HepG2 (cell line): Measurements from ENCODE around the gene ZNF548. TPM values are rescaled to one million over a fixed set of nuclear protein-coding genes. Genes with fewer than 3 reads are reported as not detected.

ENCODE experiments used
- CREM ChIP-seq, 2 experiments: sonication (generic) in 1 of 2; formaldehyde crosslinking in 1 of 2; IDR thresholded peaks; 2 replicates each; pipeline versions ENCODE4 v1.4.0 to v1.6.1; 2016 to 2020; ENCODE audit warnings: antibody characterized with exemption in 1 of 2, mild to moderate bottlenecking in 1 of 2, missing genetic modification reagents in 1 of 2
- HNRNPH1 ChIP-seq: fragments of 200-400 bp; formaldehyde crosslinking; optimal IDR thresholded peaks from 2 replicates; pipeline ENCODE3; 2017; ENCODE audit warnings: mild to moderate bottlenecking, low read depth, low read length
- NFKBIZ ChIP-seq: IDR thresholded peaks from 2 replicates; pipeline ENCODE4 v1.6.1; 2018; ENCODE audit warnings: missing genetic modification reagents, missing compliant biosample characterization
- RBAK ChIP-seq: sonication (generic); formaldehyde crosslinking; IDR thresholded peaks from 2 replicates; pipeline ENCODE4 v1.5.1; 2020; ENCODE audit warnings: mild to moderate bottlenecking, missing genetic modification reagents
- SIX1 ChIP-seq: sonication (generic); formaldehyde crosslinking; IDR thresholded peaks from 2 replicates; pipeline ENCODE4 v1.4.0; 2020; ENCODE audit warnings: missing genetic modification reagents, borderline replicate concordance
- ZFX ChIP-seq: sonication (generic); formaldehyde crosslinking; IDR thresholded peaks from 2 replicates; pipeline ENCODE4 v1.4.0; 2020; ENCODE audit warnings: mild to moderate bottlenecking, low read depth, missing genetic modification reagents, moderate library complexity
- ZKSCAN8 ChIP-seq: IDR thresholded peaks from 2 replicates; pipeline ENCODE4 v1.6.1; 2016; ENCODE audit warnings: borderline replicate concordance, missing genetic modification reagents, missing compliant biosample characterization
- ZNF615 ChIP-seq: sonication (generic); formaldehyde crosslinking; IDR thresholded peaks from 2 replicates; pipeline ENCODE4 v1.5.0; 2020; ENCODE audit warnings: mild to moderate bottlenecking, missing genetic modification reagents, borderline replicate concordance
- polyA plus RNA-seq, 8 experiments: library from polyadenylated mRNA; depleted of rRNA in 3 of 8; stranded (reverse) in 7 of 8; unstranded in 1 of 8; fragments of >200 nt; fragmentation: Illumina TruSeq in 4 of 8; extraction: Trizol in 4 of 8; gene quantifications; 2 replicates each; pipeline versions ENCODE4 v1.2.1 to v1.2.3, GENCODE V29; 2011 to 2016; ENCODE audit warnings: low read depth in 4 of 8, missing spikeins in 1 of 8, mixed read lengths in 1 of 8; ENCODE audit not compliant: insufficient read depth in 1 of 8
- total RNA-seq, 5 experiments: library from RNA; depleted of rRNA; stranded (reverse); fragments of >200 nt; fragmentation: Illumina TruSeq; extraction: Trizol; gene quantifications; 2 replicates each; pipeline ENCODE4 v1.2.3, GENCODE V29; 2016; ENCODE audit warnings: low read depth in 1 of 5
- TF ChIP-seq, protein P1 (sequence below), 2 experiments: fragments of 450-650 bp in 1 of 2; sonication (generic) in 1 of 2; formaldehyde crosslinking in 1 of 2; IDR thresholded peaks; 2 replicates each; pipeline versions ENCODE4 v1.6.1 to v1.8.0; 2016 to 2022; ENCODE audit warnings: antibody characterized with exemption in 1 of 2, mild to moderate bottlenecking in 1 of 2, missing genetic modification reagents in 1 of 2
- TF ChIP-seq, protein P2 (sequence below): sonication (generic); formaldehyde crosslinking; IDR thresholded peaks from 2 replicates; pipeline ENCODE4 v1.9.0; 2021; ENCODE audit warnings: missing genetic modification reagents, borderline replicate concordance
- TF ChIP-seq, protein P3 (sequence below): sonication (generic); formaldehyde crosslinking; IDR thresholded peaks from 2 replicates; pipeline ENCODE4 v1.4.0; 2020; ENCODE audit warnings: mild to moderate bottlenecking, missing genetic modification reagents

ZNF548 gene
- total and polyA plus RNA-seq, 2 of the 13 experiments (the other 11 are each of a cell fraction or from before 2014, with no cell fraction given): 19.6 to 24.9 TPM

DNA sequence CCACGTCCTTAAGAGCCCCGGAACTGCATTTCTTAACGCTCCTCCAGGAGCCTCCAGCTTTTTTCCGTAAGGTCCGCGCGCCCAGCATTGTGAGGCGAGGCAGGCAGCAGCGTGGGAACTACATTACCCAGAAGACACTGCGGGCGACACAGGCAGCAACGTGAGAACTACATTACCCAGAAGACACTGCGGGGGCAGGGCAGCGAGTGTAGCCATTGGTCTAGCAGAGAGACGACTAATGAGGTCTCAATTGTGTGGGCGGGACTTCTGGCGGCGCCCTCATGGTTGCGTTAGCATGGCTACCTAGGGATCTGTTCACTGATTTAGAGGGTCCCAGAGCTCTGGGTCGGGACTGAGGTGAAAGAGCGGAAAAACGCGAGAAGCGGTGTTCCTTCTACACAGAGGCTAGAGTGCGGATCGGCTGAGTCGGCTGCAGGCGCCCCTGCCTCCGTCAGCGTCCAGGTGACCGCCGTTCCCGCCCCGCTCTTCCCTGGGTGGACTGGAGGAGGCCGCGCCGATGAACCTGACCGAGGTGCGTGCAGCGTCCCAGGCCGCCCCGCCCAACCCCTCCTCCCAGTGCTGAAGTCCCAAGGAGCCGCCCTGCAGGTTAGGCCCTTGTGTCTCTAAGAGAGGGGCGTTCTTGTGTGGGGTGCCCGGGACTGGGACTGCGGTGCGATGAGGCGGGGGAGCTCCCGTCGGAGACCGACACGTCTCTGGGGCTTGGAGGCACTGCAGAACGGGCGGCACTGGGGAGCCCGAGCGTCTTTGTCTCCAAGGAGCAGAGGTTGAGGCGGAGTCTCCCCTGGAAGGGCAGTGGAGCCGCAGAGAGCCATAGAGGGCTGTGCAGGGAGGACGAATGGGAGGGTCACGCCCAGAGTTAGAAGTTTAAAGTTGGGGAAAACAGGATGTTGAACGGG is 45.7 kb downstream of the ZNF548 start, which contains the start of gene ZNF749 (continued):
- TF ChIP-seq, protein P1, sequence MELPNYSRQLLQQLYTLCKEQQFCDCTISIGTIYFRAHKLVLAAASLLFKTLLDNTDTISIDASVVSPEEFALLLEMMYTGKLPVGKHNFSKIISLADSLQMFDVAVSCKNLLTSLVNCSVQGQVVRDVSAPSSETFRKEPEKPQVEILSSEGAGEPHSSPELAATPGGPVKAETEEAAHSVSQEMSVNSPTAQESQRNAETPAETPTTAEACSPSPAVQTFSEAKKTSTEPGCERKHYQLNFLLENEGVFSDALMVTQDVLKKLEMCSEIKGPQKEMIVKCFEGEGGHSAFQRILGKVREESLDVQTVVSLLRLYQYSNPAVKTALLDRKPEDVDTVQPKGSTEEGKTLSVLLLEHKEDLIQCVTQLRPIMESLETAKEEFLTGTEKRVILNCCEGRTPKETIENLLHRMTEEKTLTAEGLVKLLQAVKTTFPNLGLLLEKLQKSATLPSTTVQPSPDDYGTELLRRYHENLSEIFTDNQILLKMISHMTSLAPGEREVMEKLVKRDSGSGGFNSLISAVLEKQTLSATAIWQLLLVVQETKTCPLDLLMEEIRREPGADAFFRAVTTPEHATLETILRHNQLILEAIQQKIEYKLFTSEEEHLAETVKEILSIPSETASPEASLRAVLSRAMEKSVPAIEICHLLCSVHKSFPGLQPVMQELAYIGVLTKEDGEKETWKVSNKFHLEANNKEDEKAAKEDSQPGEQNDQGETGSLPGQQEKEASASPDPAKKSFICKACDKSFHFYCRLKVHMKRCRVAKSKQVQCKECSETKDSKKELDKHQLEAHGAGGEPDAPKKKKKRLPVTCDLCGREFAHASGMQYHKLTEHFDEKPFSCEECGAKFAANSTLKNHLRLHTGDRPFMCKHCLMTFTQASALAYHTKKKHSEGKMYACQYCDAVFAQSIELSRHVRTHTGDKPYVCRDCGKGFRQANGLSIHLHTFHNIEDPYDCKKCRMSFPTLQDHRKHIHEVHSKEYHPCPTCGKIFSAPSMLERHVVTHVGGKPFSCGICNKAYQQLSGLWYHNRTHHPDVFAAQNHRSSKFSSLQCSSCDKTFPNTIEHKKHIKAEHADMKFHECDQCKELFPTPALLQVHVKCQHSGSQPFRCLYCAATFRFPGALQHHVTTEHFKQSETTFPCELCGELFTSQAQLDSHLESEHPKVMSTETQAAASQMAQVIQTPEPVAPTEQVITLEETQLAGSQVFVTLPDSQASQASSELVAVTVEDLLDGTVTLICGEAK (IDR thresholded peaks at IDR 0.05): no peak
- TF ChIP-seq, protein P1 (CRISPR knock-in tag; IDR thresholded peaks at IDR 0.05): peak; percentile 18; the same call in 1 of the 2 replicates
- no peak for TF ChIP-seq ZNF615
- TF ChIP-seq, protein P2, sequence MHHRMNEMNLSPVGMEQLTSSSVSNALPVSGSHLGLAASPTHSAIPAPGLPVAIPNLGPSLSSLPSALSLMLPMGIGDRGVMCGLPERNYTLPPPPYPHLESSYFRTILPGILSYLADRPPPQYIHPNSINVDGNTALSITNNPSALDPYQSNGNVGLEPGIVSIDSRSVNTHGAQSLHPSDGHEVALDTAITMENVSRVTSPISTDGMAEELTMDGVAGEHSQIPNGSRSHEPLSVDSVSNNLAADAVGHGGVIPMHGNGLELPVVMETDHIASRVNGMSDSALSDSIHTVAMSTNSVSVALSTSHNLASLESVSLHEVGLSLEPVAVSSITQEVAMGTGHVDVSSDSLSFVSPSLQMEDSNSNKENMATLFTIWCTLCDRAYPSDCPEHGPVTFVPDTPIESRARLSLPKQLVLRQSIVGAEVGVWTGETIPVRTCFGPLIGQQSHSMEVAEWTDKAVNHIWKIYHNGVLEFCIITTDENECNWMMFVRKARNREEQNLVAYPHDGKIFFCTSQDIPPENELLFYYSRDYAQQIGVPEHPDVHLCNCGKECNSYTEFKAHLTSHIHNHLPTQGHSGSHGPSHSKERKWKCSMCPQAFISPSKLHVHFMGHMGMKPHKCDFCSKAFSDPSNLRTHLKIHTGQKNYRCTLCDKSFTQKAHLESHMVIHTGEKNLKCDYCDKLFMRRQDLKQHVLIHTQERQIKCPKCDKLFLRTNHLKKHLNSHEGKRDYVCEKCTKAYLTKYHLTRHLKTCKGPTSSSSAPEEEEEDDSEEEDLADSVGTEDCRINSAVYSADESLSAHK (CRISPR knock-in tag): no peak
- TF ChIP-seq, protein P3, sequence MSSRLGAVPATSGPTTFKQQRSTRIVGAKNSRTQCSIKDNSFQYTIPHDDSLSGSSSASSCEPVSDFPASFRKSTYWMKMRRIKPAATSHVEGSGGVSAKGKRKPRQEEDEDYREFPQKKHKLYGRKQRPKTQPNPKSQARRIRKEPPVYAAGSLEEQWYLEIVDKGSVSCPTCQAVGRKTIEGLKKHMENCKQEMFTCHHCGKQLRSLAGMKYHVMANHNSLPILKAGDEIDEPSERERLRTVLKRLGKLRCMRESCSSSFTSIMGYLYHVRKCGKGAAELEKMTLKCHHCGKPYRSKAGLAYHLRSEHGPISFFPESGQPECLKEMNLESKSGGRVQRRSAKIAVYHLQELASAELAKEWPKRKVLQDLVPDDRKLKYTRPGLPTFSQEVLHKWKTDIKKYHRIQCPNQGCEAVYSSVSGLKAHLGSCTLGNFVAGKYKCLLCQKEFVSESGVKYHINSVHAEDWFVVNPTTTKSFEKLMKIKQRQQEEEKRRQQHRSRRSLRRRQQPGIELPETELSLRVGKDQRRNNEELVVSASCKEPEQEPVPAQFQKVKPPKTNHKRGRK (CRISPR knock-in tag): no peak
- no peak for TF ChIP-seq HNRNPH1
- no peak for TF ChIP-seq ZKSCAN8 (CRISPR knock-in tag)
- peak; percentile 90 for TF ChIP-seq ZFX (CRISPR knock-in tag)
- no peak for TF ChIP-seq RBAK (CRISPR knock-in tag)
- TF ChIP-seq NFKBIZ (CRISPR knock-in tag): no peak
- TF ChIP-seq CREM (IDR thresholded peaks at IDR 0.05): peak; percentile 99
- TF ChIP-seq CREM (CRISPR knock-in tag; IDR thresholded peaks at IDR 0.05): no peak
- 0 out of 2 replicates have a peak, but pooled peaks have one; percentile 57 for TF ChIP-seq SIX1 (CRISPR knock-in tag)
